HG02642 (cell line): Measurements from ENCODE around the gene AQP12B.

Experiments
- ATAC-seq: cut with Tn5 transposase; IDR thresholded peaks from one replicate; pipeline ENCODE4 v1.9.1; 2021; ENCODE audit warnings: mild to moderate bottlenecking; ENCODE audit not compliant: unreplicated experiment, poor library complexity

The AQP12B gene

GRCh38 chr2:240718896-240719490 is 36.3 kb upstream of the AQP12B start:
- no peak for ATAC-seq

GRCh38 chr2:240717681-240718581 is 35.2 kb upstream of the AQP12B start:
- ATAC-seq, result no peak

DNA sequence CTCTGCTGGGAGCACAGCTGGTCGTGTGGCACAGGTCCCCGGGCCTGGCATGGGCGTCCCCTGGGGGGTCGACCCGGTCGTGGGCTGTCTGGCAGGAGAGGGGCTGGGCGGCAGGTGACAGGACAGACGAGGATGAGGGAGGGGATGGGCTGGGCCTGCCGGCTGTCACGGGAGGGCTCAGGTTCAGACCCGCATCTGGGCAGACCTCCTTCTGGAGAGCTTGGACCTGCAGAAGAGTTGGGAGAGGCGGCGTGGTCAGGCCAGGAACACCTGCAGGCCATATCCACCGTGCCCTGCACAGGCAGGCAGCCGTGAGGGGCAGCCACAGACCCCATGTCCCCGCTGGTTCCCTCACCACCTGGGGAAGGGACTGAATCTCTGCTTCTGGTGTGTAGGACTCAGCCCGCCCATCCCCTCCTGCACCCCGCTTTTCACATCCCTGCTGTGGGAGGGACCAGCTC is 34.5 kb upstream of the AQP12B start:
- no peak for ATAC-seq

GRCh38 chr2:240716130-240716798 is 33.6 kb upstream of the AQP12B start:
- ATAC-seq, result no peak

- ATAC-seq, result no peak
Observed at GRCh38 chr2:240714747-240715725, 32.4 kb upstream of the AQP12B start.

DNA sequence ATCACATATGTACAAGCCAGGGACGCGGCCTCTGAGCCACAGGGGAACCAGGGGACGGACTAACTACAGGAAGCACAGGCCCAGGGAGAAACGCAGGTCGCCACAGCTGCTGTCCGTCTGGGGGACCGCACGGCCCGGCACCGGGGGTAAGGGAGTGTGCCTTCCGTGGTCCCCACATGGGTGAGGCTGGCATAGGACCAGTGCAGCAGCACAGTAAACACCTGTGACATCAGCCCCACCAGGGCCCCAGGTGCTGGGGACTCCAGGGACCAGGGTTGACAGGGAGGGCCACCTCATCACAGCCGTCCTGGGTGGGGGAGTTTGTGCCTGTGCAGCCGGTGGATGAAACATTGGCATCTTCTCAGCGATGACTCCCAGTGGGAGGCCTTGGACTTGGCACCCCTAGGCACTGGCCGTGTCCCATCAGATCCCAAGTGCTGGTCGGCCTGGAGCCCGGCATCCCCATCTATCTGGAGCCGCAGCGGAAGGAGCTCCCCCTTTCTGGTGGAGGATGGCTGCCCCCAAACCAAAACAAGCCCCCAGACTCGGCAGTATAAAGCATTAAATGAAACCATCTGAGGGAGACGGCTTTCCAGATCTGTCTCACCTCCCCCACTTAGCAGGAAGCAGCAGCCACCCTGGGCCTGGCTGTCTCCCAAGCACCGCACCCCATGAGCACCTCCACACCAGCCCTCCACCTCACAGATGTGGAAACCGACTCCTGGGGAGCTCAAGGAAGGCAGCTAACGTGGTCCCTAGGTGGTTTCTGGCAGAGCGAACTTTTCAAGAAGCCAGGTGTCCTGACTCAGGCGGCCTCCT is 31.5 kb upstream of the AQP12B start:
- no peak for ATAC-seq

DNA sequence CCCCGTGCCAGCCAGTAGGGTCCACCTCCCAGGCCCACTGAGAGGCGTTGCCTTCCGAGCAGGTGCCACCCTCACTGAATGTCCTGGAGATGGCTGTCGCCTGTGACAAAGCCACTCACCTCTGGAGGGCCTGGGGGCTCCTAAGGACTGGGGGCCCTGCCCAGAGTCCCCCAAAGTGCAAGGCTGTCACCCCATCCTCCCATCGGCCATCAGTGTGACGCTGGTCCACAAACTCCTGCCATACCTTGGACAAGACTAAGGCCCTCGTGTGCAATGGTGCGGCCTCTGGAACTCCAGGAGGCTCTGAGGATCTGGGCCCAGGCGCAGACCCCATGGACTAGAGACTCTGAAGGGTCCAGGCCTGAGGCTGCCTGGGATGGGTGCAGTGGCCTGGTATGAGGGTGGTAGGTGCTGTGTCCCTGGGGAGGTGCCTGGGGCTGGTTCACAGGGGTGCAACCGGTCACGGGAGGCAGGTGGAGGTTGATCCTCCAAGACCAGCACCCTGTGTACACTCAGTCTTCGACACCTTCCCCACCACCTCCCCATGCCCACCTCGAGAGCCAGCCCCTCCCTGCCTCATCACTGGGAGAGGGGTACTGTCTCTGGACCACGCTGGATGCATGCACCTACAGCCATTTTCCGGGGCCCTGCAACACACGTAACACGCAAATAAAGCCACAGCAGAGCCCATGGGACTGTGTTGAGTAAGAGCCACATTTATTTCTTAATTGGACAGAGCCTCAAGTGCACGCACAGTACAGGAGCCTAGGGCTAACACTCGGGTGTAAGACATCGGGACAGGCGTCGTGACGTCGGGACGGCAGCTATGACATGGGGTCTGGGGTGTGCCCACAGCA is 30.6 kb upstream of the AQP12B start:
- ATAC-seq, result no peak

DNA sequence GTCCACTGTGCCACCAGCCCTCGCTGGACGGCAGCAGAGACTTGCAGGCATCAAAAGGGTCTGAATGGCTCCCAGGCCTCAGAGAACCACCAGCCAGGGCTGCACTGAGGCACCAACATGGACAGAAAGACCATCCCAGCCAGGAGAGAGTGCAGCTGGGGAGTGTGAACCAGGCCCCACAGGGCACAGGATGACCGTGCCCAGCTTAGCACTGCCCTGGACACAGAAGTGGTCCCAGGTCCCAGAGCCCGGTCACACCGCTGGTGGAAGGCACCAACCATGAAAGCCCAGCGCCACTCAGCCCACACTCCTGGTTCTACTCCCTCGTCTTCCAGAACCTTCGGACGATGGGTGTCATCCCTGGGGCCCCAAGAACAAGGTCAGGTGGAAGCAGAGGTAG is 29.4 kb upstream of the AQP12B start:
- ATAC-seq, result no peak

GRCh38 chr2:240711701-240712100 is 29.0 kb upstream of the AQP12B start:
- no peak for ATAC-seq

DNA sequence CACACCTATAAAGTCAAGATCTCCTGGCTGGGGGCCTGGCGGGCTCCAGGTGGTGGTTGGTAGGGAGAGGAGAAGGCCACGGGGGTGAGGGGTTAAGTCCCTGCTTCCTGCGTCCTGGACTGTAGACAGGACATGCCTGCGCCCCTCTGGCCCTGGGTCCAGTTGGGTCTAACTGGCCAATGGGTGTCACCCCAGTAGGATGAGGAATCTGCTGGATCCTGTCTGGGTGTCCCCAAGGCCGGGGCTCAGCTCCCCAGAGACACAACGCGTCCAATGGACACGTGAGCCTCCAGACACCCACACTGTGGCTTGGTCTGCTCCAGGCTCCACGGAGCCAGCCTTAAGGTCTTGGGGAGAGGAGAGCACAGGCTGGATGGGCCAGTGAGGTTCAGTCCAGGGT is 28.6 kb upstream of the AQP12B start:
- no peak for ATAC-seq

- no peak for ATAC-seq
Observed at GRCh38 chr2:240708457-240708856, 25.8 kb upstream of the AQP12B start.

DNA sequence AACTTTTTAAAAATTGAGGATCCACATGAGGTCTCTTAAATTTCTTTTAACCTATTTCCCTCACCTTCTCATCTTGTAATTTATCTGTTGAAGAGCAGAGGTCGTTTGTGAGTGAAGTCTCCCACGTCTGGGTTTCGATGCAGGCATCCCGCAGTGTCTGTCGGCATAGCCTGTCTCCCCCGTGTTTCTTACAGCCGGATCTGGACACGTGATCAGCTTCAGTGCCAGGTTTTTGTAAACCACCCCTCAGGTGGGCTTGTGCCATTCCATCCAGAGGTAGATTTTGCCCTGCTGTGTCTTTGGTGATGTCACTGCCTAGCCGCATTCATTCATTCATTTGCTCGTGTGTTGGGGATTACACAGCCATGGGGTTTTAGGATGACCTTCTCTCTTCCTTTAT is 25.1 kb upstream of the AQP12B start:
- no peak for ATAC-seq

DNA sequence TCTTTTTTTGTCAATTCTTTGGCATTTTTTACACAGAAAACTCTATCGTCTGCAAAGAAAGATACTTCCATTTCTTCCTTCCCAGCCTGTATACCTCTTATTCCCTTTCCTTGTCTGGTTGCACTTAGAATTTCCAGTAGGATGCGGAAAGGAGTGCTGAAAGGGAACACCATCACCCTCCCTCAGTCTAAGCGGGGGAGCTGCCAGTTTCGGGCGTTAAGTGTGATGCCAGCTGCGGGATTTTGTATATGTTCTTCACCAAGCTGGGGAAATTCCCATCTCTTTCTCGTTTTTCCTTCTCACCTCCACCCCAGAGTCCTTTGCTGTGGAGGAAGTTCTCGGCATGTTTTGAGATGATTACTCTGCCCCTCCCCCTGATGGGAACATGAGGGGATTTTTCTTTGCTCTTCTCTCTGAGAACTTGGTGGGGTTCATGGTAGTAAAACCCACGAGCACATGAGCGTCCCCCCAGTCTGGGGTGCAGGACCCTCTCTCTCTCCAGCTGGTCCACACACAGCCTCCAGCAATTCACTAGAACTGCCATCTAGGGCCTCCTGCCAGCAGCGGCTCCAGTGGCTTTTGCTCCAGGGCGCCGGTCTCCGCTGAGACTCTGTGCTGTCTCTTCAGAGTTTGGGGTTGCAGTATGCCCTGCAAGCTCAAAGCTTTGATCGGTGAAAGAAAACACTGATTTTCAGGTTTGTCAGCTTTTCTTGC is 24.5 kb upstream of the AQP12B start:
- ATAC-seq, result no peak

- ATAC-seq, result no peak
Observed at GRCh38 chr2:240705204-240705791, 22.6 kb upstream of the AQP12B start.

DNA sequence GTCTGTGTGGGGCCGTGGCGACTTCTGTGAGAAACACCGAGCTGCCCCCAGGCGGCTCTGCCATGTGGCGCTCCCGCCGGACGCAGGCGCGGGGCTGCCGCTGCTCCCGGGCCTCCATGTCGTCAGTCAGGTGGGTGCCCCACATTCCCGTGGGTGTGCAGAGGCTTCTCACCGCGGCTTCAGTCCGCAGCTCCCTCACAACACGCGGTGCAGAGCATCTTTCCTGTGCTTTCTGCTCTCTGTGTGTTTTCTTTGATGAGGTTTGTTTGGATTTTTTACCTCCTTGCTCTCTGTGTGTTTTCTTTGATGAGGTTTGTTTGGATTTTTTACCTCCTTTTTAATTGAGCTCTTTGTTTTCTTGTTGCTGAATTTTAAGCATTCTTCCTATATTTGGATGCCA is 22.0 kb upstream of the AQP12B start:
- no peak for ATAC-seq

GRCh38 chr2:240703417-240704341 is 21.0 kb upstream of the AQP12B start:
- no peak for ATAC-seq
